Chondrocyte (in vitro differentiated cells): ENCODE results near the gene AZU1. TPM values are rescaled to one million over a fixed set of nuclear protein-coding genes. Genes with fewer than 3 reads are reported as not detected.
"Not testable (repeated sequence)": the region's sequence is repeated elsewhere in the genome, so short reads cannot be mapped to it uniquely, and the experiment has no call there.

Experiments
- DNase-seq: peaks from one replicate; pipeline ENCODE4 v3.0.0; 2021; ENCODE audit warnings: mixed read lengths, low spot score
- H3K27ac Mint-ChIP-seq: one replicate; pipeline ENCODE4 v1.8.0; 2021; ENCODE audit warnings: mild to moderate bottlenecking, moderate library complexity, mixed read lengths; ENCODE audit not compliant: unreplicated experiment
- H3K27me3 Mint-ChIP-seq: 2 replicates; pipeline ENCODE4 v1.8.0; 2021; ENCODE audit warnings: low read depth, mixed read lengths
- H3K36me3 Mint-ChIP-seq: 2 replicates; pipeline ENCODE4 v1.8.0; 2021; ENCODE audit warnings: low read depth, mixed read lengths
- H3K4me1 Mint-ChIP-seq: 2 replicates; pipeline ENCODE4 v1.8.0; 2021; ENCODE audit warnings: low read depth, mild to moderate bottlenecking, mixed read lengths
- H3K4me3 Mint-ChIP-seq: one replicate; pipeline ENCODE4 v1.8.0; 2021; ENCODE audit warnings: mild to moderate bottlenecking, moderate library complexity, mixed read lengths; ENCODE audit not compliant: unreplicated experiment
- H3K9me3 Mint-ChIP-seq: 2 replicates; pipeline ENCODE4 v1.8.0; 2021; ENCODE audit warnings: low read depth, mixed read lengths
- total RNA-seq: library from RNA; stranded (reverse); gene quantifications from 3 replicates; pipeline ENCODE4 v1.2.1, GENCODE V29; 2021
- TF ChIP-seq, protein P1 (sequence below): fragments of 200-600 bp; sonication (generic); IDR thresholded peaks from 2 replicates; pipeline ENCODE4 v1.5.0; 2021; ENCODE audit warnings: antibody characterized with exemption, mild to moderate bottlenecking, moderate library complexity

Gene AZU1
- total RNA-seq, 1 donor from 2014 or later, result 0.37 TPM

- TF ChIP-seq, protein P1, sequence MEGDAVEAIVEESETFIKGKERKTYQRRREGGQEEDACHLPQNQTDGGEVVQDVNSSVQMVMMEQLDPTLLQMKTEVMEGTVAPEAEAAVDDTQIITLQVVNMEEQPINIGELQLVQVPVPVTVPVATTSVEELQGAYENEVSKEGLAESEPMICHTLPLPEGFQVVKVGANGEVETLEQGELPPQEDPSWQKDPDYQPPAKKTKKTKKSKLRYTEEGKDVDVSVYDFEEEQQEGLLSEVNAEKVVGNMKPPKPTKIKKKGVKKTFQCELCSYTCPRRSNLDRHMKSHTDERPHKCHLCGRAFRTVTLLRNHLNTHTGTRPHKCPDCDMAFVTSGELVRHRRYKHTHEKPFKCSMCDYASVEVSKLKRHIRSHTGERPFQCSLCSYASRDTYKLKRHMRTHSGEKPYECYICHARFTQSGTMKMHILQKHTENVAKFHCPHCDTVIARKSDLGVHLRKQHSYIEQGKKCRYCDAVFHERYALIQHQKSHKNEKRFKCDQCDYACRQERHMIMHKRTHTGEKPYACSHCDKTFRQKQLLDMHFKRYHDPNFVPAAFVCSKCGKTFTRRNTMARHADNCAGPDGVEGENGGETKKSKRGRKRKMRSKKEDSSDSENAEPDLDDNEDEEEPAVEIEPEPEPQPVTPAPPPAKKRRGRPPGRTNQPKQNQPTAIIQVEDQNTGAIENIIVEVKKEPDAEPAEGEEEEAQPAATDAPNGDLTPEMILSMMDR, result no peak
- Mint-ChIP-seq H3K36me3 (peaks cover 8% of the 10 kb centered on the region), H3K9me3 (no peaks in the 10 kb centered on the region), H3K4me3 (no peak overlapping the region), H3K27me3 (no peaks in the 10 kb centered on the region), H3K27ac (no peak overlapping the region), H3K4me1 (peaks cover 16% of the 10 kb centered on the region)
- no peak for DNase-seq
Observed at GRCh38 chr19:875265-875879, 47.7 kb downstream of the AZU1 start.

GRCh38 chr19:876089-876488, 48.5 kb downstream of the AZU1 start:
- Mint-ChIP-seq H3K36me3 (peaks cover 10% of the 10 kb centered on the region), H3K4me3 (no peak overlapping the region), H3K4me1 (peaks cover 11% of the 10 kb centered on the region), H3K27ac (no peak overlapping the region), H3K27me3 (no peaks in the 10 kb centered on the region), H3K9me3 (no peaks in the 10 kb centered on the region)
- DNase-seq, result no peak
- TF ChIP-seq, protein P1, result no peak

GRCh38 chr19:876780-877314, 49.2 kb downstream of the AZU1 start:
- peaks cover 10% of the 10 kb centered on the region for H3K36me3 Mint-ChIP-seq
- DNase-seq, result no peak
- peaks cover 7% of the 10 kb centered on the region for H3K4me1 Mint-ChIP-seq
- no peaks in the 10 kb centered on the region for H3K9me3 Mint-ChIP-seq
- no peak overlapping the region for H3K27ac Mint-ChIP-seq
- TF ChIP-seq, protein P1, result no peak
- H3K27me3 Mint-ChIP-seq, result no peaks in the 10 kb centered on the region
- no peak overlapping the region for H3K4me3 Mint-ChIP-seq

GRCh38 chr19:877992-878660, 50.5 kb downstream of the AZU1 start:
- peaks cover 12% of the 10 kb centered on the region for H3K36me3 Mint-ChIP-seq
- not testable (repeated sequence) for H3K4me3 Mint-ChIP-seq

DNA sequence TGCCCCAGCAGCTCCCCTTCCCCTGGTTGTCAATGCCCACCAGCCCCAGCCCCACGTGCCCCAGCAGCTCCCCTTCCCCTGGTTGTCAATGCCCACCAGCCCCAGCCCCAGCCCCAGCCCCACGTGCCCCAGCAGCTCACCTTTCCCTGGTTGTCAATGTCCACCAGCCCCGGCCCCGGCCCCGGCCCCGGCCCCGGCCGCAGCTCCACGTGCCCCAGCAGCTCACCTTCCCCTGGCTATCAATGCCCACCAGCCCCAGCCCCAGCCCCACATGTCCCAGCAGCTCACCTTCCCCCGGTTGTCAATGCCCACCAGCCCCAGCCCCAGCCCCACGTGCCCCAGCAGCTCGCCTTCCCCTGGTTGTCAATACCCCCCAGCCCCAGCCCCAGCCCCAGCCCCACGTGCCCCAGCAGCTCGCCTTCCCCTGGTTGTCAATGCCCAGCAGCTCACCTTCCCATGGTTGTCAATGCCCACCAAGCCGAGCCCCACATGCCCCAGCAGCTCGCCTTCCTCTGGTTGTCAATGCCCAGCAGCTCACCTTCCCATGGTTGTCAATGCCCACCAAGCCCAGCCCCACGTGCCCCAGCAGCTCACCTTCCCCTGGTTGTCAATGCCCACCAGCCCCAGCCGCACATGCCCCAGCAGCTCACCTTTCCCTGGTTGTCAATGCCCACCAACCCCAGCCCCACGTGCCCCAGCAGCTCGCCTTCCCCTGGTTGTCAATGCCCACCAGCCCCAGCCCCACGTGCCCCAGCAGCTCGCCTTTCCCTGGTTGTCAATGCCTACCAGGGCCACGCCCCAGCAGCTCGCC, 51.3 kb downstream of the AZU1 start:
- H3K4me1 Mint-ChIP-seq, H3K27me3 Mint-ChIP-seq, H3K4me3 Mint-ChIP-seq, H3K27ac Mint-ChIP-seq, DNase-seq, H3K9me3 Mint-ChIP-seq: not testable (repeated sequence)
- peaks cover 12% of the 10 kb centered on the region for H3K36me3 Mint-ChIP-seq

More at GRCh38 chr19:877992-878660, 50.5 kb downstream of the AZU1 start:
- not testable (repeated sequence) for H3K27ac Mint-ChIP-seq, H3K4me1 Mint-ChIP-seq, H3K27me3 Mint-ChIP-seq, DNase-seq, H3K9me3 Mint-ChIP-seq
